Amniotic epithelial cell (primary cell): ENCODE data around the gene FYCO1.
"Not testable (repeated sequence)": the region's sequence is repeated elsewhere in the genome, so short reads cannot be mapped to it uniquely, and the experiment has no call there.

Experiments used
- DNase-seq: peaks from one replicate; pipeline ENCODE4 v3.0.0-alpha.2; 2010; ENCODE audit warnings: low read depth

FYCO1 gene

DNA sequence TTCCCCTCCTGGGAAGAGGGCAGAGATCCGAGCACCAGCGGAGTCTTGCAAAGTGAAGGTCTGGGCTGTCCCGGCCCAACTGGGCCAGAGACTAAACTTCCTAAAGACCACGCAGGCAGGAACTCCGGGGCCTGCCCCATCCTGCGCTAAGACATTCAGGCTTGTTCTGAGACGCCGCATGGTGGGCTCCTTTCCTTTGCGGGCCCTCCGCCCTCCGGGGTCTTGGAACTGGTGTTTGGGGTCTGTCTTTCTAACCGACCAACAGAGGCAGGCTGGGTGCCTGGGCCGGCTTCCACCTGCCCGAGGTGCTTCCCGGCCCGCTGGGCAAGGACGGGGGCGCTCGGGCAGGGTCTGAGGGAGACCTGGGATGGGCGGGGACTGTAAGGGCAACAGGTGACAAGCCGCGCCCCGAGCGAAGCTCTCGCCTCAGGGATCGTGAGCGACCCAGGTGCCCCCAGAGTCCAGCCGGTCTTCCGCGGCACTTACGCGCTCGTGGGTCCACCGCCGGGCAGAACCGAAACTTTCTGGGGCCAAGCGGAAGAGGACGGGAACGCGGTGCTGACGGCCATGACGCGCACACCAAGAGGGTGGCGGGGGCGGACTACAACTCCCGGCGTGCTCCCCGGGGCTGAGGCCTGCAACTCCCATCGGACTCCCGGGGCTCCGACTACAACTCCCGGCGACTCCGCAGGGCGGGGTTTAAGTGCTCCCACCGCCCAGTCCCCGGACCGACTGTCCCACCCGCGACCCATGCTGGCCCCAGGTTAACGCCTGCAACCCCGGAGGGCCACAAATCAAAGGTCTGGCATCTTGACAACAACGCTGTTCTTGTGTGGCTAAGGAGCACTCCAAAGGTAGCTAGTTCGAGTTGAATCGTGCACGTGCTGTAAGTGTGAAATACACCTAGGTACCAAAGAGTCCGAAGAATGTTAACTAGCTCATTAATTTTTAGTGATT, at the start of gene FYCO1:
Gene FYCO1, minus strand, starts transcription at position 589 of the 957 bp plus-strand sequence. CDS start 10,914 bp downstream, outside the sequence.
- DNase-seq, result peak; percentile 84

DNA sequence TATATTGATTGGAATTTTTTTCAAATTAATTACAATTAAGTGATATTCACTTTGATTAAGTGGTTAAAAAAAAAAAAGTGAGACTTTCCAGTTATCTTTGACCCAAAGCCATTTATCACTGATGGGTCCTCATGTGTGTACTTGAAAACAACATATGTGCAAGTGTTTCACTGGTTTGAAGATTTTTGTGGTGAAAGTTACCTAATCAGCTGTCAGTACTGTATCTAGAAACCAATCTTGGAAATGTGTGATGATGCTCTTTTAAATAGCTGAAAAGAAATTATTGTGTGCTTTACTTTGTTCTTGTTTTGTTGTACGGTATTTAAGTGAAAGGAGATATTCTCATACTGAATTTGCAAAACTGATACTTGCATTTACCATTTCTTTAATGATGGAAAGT, 43.3 kb upstream of the FYCO1 start:
- peak; percentile 67 for DNase-seq

DNA sequence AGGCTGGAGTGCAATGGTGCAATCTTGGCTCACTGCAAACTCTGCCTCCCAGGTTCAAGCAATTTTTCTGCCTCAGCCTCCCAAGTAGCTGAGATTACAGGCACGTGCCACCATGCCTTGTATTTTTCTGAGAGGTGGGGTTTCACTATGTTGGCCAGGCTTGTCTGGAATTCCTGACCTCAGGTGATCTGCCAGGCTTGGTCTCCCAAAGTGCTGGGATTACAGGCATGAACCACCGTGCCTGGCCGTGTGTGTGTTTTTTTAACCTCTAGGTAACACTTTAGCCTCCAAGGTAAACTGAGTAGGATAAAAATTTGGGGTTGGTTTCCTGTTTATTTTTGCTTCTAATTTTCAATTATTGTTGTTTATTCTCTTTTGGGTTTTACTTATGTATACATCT, 42.4 kb upstream of the FYCO1 start:
- DNase-seq, result not testable (repeated sequence)

DNA sequence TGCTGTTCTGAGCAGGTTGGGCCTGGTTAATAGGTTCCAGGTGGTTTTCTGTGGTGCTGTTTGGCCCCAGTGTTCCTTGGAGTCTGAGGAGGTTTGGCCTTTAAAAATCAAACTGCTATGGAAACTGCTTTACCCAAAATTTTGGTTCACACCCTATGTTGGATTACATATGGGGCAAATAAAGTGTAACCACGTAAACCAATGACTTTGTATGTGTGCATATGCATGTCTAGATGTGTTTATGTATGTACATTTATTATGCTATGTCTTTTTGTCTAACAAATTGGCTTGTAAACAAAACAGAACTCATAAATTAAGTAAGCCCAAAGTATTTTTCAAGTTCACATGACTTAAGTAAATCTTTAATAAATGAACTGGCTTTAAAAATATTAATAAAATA, 40.6 kb upstream of the FYCO1 start:
- DNase-seq, result no peak

DNA sequence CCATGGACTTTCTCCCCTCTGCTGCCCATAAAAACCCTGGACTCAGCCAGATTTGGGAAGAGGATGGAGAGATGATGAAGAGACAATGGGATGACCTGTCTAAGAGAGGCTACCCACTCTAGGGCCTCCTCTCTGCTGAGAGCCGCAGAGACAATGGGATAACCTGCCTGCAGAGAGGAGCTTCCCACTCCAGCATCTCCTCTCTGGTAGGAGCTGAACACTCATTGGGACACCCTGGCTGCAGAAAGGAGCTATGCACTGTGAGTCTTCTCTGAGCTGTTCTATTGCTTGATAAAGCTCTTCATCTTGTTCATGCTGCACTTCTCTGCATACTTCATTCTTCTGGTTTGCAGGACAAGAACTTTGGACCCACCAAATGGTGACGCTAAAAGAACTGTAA, 36.1 kb upstream of the FYCO1 start:
- no peak for DNase-seq

DNA sequence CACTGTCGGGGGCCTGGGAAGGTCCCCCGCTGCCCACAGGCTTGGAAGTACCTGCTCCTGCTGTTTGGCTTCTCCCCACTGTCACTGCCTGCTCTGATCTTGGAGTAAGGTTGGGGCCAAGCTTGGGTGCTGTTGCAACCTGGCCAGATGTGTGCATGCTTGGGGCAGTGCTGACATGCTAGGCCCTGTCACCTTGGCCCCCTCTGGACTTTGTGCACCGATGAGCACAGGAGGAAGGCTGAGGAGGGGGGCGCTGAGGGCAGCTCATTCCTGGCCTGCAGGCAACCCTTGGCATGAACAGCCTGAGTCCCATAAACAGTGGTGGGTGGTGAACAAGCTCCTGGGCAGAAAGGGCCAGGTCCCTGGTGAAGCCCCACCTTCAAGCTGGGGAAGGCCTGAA, 35.6 kb upstream of the FYCO1 start:
- DNase-seq, result no peak

DNA sequence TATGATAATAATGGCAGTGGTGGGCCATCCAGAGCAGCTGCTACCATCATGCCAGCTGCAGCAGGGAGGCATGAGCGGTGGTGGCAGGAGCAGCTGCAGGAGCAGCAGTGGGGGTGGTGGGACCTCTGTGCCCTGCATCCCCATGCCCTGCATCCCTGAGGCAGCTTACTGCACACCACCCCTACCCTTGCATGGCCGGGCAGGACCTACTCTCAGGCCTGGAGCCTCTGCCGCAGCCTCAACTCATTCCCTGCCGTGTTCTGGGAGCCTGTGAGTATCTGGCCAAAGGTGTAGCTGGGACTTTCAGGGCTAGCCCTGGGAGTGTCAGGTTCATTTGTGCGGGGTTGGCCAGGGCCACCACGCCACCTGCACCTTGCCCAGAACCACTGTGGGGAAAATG, 35.0 kb upstream of the FYCO1 start:
- no peak for DNase-seq

DNA sequence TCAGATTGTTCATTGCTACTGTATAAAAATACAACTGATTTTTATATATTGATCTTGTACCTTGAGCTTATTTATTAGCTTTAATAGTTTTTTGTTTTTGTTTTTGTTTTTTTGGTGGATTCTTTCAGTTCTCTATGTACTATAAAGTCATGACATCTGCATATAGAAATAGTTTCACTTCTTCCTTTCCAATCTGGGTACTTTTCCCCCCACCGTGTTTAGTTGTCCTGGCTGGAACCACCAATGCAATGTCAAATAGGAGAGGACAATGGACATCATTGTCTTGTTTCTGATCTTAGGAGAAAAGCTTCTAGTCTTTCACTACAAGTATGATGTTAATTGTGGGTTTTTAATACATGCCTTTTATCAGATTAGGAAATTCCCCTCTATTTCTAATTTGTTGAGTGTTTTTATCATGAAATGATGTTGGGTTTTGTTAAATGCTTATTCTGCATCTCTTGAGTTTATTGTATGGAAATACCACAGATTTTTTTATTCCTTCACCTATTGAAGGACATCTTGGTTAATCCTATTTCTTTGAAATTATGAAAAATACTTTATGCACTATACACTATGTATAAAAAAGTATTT, 34.4 kb upstream of the FYCO1 start:
- no peak for DNase-seq

DNA sequence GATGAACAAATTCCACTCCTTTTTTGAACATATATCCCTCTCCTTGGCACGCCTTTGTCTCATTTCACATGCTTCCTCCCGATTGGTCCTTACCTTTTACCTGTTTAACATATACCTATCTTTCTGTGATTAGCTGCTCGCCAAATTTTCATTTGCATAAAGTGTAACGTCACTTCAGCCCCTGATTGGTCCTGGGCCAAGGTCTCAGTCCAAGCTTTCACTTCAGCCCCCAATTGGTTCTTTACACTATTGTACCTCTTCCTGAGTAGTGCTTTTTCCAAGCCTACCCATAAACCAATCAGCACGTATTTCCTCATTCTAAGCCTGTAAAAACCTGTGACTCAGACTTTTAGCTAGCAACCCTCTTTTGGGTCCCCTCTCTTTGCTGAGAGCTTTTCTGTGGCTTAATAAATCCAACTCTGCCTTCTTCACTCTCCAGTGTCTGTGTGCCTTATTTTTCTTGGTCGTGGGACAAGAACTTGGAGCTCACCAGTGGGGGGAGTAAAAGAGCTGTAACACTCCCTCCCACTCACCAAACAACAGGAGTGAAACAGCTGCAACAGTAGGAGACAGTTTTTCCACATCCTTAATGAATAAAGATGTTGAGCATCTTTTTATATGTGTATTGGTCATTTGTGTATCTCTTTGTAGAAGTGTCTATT, 32.2 kb upstream of the FYCO1 start:
- peak; percentile 13 for DNase-seq

DNA sequence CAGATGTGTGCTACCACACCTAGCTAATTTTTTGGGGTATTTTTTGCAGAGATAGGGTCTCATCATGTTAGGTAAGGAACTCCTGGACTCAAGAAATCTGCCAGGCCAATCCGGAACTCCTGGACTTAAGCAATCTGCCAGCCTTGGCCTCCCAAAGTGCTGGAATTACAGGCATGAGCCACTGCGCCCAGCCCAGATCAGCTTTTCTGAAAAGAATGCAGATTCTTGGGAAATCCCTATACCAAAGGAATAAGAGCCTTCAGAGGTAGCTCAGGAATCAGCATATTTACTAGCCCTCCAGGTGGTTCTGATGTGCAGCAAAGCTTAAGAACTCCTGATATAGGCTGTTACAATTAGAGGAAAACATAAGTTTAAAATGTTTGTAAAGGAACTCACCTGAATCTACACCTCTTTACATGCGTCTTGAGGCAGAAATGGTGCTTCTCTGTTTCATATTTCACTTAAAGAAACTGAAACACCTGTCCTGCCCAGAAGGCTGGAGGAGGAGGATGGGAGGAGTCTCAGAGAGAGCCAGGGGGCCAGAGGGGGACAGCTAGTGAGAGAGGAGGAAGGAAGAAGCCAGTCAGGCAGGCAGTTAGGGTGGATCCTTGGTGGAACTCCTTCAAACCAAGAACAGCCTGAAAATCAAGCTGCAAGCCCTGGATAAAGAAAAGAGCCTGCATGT, 31.5 kb upstream of the FYCO1 start, which contains the start of gene XCR1:
Gene XCR1, minus strand, starts transcription at position 463 of the 685 bp plus-strand sequence. CDS start 5,536 bp downstream, outside the sequence.
- no peak for DNase-seq

DNA sequence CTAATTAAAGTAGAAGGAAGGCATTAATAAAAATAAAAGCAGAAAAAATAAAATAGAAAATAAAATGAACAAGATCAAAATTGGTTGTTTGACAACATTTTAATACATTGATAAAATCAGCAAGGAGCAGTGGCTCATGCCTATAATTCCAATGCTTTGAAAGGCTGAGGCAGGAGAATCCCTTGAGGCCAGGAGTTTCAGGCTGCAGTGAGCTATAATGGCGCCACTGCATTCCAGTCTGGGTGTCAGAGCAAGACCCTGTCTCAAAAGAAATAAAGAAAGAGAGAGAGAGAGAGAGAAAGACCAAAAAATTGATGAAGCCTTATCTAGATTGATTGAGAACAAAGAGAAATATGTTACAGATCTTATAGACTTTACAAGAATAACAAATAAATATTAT, 29.5 kb upstream of the FYCO1 start:
- no peak for DNase-seq

DNA sequence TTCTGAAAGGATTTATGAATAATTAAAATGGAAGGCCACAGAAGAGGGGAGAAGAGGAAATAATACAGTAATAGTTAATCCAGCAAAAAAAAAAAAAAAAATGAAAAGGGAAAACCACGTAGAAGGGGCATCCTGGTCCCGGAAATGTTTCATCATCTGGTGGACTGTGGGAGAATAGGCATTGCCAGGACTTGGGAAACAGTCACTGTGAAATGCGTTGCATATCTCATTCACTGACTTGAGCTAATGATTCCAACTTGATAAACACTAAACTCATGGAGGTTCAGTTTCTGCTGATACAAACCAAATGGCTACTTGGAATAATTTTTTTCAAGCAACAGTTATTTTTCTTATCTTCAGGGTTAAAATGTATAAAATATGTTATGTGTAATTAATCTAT, 28.5 kb upstream of the FYCO1 start:
- peak; percentile 62 for DNase-seq

DNA sequence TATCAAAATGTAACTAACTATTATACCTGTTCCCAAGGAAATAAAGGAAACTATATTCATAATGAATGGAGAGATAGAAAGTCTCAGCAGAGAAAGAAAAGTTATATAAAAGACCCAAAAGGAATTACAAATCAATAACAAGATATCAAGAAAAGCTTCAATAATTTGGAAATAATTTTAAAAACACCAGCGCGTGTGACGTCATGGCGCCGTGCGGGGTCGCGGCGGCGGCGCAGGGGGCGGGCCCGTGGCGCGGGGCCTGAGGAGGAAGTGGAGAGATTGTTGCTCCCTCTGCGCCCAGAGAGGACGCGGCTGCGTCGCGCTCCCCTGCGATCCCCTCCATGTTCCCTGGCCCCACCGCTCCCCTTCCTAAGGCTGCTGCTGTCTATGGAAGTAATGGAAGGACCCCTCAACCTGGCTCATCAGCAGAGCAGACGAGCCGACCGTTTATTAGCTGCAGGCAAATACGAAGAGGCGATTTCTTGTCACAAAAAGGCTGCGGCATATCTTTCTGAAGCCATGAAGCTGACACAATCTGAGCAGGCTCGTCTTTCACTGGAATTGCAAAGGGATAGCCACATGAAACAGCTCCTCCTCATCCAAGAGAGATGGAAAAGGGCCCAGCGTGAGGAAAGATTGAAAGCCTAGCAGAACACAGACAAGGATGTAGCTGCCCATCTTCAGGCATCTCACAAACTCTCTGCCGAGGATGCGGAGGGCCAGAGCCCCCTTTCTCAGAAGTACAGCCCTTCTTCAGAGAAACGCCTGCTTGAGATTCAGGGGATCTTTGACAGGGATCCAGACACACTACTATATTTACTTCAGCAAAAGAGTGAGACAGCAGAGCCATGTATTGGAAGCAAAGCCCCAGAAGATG, 27.5 kb upstream of the FYCO1 start:
- no peak for DNase-seq

DNA sequence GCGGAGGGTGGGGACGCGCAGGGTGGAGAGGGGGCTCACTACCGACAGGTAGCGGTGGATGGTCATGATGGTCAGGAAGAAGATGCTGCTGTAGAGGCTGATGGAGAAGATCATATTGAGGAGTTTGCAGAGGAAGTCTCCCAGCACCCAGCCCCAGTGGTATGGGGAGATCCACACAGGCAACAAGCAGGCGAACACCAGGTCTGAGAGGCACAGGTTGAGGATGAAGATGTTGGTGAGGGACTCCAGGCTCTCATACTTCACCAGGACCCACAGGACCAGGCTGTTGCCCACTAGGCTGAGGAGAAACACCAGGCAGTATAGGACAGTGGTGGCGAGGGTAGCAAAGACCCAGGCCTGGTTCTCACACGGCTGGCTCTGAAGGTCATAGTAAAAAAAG, 25.9 kb upstream of the FYCO1 start:
- DNase-seq, result no peak

DNA sequence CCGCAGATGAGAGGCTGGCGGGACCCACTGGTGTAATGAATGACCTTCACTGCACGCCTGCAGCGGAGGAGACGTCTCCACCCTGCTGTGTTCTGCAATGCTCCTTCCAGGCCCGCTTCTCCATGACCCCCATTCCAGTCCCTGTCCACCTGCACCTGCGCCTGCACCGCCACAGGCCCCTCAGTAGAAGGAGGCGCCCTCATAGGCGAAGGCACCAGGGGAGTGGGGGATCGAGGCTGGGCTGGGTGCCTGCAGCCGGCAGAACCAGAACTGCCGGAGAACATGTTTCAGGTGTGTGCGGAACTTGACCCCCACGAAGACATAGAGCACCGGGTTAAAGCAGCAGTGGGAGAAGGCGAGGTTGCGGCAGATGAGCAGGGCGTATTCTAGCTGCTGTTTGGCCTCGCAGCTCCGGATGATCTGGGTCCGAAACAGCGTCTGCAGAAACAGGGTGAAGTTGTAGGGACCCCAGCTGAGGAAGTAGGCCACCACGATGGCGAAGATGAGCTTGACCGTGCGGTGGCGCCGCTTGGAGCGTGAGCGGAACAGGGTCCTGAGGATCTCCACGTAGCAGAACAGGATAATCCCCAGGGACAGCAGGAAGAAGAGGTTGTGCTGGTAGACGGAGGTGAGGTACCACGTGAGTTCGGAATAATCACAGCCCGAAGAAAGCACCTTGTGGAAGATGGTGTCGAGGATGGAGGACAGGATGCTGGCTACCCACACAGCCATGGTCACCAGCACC, 25.3 kb upstream of the FYCO1 start:
- DNase-seq, result no peak

DNA sequence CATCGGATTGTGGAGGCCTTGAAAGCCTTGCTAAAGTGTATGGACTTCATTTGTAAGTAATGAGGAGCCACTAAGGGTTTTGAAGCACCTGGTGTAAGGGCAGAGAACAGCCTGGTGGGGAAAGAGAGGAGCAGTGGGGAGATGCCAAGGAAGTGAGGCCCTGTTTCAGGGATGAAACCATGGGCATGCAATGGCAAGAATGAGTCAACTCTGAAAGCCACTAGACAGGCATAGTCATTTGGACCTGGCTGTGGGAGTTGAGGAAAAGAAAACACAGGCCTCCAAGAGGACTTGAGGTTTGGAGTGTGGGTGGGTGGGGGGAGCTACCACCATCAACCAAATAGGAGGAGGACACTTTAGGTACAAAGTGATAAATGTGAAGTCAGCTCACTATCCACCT, 24.1 kb upstream of the FYCO1 start:
- peak; percentile 22 for DNase-seq

DNA sequence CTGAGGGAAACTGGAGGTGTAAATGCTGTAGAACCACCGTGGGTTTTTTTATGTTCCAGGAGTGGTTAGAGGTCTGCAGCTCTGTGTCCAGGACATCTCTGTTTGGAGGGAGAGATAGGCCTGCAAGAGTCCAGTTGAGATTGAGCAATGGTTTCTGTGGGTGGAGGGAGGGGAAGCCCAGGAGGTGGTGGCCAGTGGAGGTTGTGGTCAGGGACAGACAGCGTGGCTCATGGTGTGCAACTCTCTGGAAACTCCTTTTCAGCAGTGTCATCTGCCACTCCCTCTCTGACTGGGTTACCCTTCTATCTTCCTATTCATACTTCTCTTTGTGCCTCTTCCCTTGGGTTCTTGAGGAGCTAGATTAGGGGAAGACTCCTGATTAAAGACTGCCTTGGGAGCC, 22.1 kb upstream of the FYCO1 start:
- DNase-seq, result peak; percentile 74

DNA sequence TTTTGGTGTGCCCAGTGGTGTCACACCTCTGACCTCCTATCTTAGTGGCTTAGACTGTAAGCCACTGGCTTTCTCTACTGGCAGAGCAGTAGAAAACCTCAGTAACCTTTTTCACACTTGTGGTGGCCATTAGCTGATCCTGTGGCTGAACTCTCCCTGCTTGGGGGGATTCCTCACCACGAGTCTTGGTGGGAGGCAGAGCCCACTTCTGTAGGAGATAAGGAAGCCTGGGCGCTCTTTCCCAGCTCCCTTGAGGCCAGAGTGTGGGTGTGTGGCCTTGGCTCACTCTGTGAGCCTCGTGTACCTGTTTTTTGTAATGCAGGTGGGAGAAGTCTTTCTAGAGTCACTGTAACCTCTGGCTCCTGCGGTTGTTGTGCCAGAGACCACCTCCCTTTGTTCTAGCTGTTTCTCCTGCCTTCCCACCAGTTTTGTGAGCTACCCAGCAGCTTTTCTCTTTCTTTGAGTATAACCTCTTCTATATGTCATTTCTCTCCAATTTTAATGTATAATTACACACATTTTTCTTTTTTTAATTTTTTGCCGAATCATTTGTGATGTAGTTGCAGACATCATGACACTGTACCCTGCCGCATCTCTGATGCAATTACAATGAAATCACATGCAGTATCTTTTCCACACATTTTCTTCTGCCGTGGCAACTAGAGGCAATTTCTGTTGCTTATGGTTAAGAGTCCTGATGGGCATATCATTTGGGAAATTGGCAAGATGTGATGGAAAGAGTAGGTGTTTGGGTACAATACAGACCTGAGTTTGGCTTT, 17.9 kb upstream of the FYCO1 start:
- DNase-seq, result no peak

DNA sequence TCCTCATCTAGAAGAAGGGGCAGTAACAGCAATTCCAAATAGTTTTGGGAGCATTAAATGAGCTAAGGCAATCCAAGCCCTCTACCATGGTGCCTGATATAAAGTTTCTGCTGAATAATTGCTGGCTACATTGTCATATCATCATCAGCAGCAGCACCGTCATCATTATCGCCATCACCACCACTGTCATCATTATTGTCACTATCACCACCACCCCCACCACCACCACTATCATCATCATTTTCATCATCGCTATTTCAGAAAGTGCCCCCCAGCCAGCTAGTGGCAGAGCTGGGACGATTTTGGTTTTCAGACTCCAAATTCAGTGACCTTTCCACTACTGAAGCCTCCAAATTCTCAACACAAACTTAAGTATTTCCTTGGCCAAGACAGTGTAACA, 16.6 kb upstream of the FYCO1 start:
- no peak for DNase-seq
